Neural cell (in vitro differentiated cells): ENCODE data around the gene NFE2L2. TPM values are rescaled to one million over a fixed set of nuclear protein-coding genes. Genes with fewer than 3 reads are reported as not detected.

Experiments used
- H2AFZ ChIP-seq: fragments of 200-600, 300-800 bp; sonication (generic), shearing (Covaris generic); 2 replicates; pipeline ENCODE4 v1.6.0; 2014; ENCODE audit warnings: low read depth, mild to moderate bottlenecking, antibody characterized with exemption, low read length, moderate library complexity
- H3F3A ChIP-seq: fragments of 200-600 bp; shearing (Covaris generic); 2 replicates; pipeline ENCODE4 v1.6.1; 2016; ENCODE audit warnings: mild to moderate bottlenecking, moderate library complexity, mixed read lengths, antibody characterized with exemption, low read length; ENCODE audit not compliant: insufficient read depth, poor library complexity, severe bottlenecking
- H3K27ac ChIP-seq: fragments of 200-600, 300-800 bp; sonication (generic), shearing (Covaris generic); 2 replicates; pipeline ENCODE4 v1.5.1; 2014; ENCODE audit warnings: mild to moderate bottlenecking, low read length, moderate library complexity
- H3K27me3 ChIP-seq: fragments of 300-800, 200-600 bp; sonication (generic), shearing (Covaris generic); 2 replicates; pipeline ENCODE4 v1.6.0; 2014; ENCODE audit warnings: mild to moderate bottlenecking, low read depth, low read length, moderate library complexity; ENCODE audit not compliant: insufficient read depth
- H3K36me3 ChIP-seq: fragments of 300-800, 200-600 bp; sonication (generic), shearing (Covaris generic); 2 replicates; pipeline ENCODE4 v1.5.1; 2014; ENCODE audit warnings: mild to moderate bottlenecking, antibody characterized with exemption, low read length, moderate library complexity; ENCODE audit not compliant: insufficient read depth
- H3K4me2 ChIP-seq: fragments of 300-800, 200-600 bp; sonication (generic), shearing (Covaris generic); 2 replicates; pipeline ENCODE4 v1.6.0; 2014; ENCODE audit warnings: mild to moderate bottlenecking, low read length
- H3K4me3 ChIP-seq: fragments of 300-800, 200-600 bp; sonication (generic), shearing (Covaris generic); 2 replicates; pipeline ENCODE4 v1.5.1; 2014; ENCODE audit warnings: mild to moderate bottlenecking, low read length, moderate library complexity
- H3K79me2 ChIP-seq: fragments of 200-600 bp; shearing (Covaris generic); replicated peaks from 2 replicates; pipeline ENCODE4 v1.6.0; 2014; ENCODE audit warnings: mild to moderate bottlenecking, low read length, moderate library complexity; ENCODE audit not compliant: insufficient read depth
- H3K9ac ChIP-seq: fragments of 300-800, 200-600 bp; sonication (generic), shearing (Covaris generic); 2 replicates; pipeline ENCODE4 v1.6.1; 2016; ENCODE audit warnings: mild to moderate bottlenecking, low read length, mixed read lengths
- H3K9me2 ChIP-seq: fragments of 200-600 bp; shearing (Covaris generic); 2 replicates; pipeline ENCODE4 v1.6.1; 2016; ENCODE audit warnings: mild to moderate bottlenecking, low read length, mixed read lengths; ENCODE audit not compliant: insufficient read depth
- H3K9me3 ChIP-seq: fragments of 200-600, 300-800 bp; sonication (generic), shearing (Covaris generic); 2 replicates; pipeline ENCODE4 v1.6.1; 2016; ENCODE audit warnings: mild to moderate bottlenecking, mixed run types, low read length, moderate library complexity, mixed read lengths
- H4K20me1 ChIP-seq: fragments of 200-600 bp; shearing (Covaris generic); 2 replicates; pipeline ENCODE4 v1.6.1; 2016; ENCODE audit warnings: mild to moderate bottlenecking, mixed run types; ENCODE audit not compliant: insufficient read depth
- CTCF ChIP-seq: fragments of 450-650 bp; IDR thresholded peaks from 2 replicates; pipeline ENCODE4 v1.5.1; 2014; ENCODE audit warnings: antibody characterized with exemption, mild to moderate bottlenecking, moderate library complexity; ENCODE audit not compliant: poor library complexity, severe bottlenecking
- EP300 ChIP-seq: fragments of 450-650 bp; conservative IDR thresholded peaks from 2 replicates; pipeline ENCODE4 v1.6.1; 2014; ENCODE audit warnings: antibody characterized with exemption, mild to moderate bottlenecking, moderate library complexity; ENCODE audit not compliant: poor library complexity, severe bottlenecking
- EZH2 ChIP-seq: fragments of 200-600, 300-800 bp; shearing (Covaris generic), sonication (generic); IDR thresholded peaks from 2 replicates; pipeline ENCODE4 v1.6.1; 2014; ENCODE audit warnings: antibody characterized with exemption, low read length, borderline replicate concordance, mild to moderate bottlenecking; ENCODE audit not compliant: insufficient read depth, poor library complexity, severe bottlenecking
- MXI1 ChIP-seq: fragments of 450-650 bp; conservative IDR thresholded peaks from 2 replicates; pipeline ENCODE4 v1.6.1; 2014; ENCODE audit warnings: antibody characterized with exemption, mild to moderate bottlenecking; ENCODE audit not compliant: poor library complexity, severe bottlenecking
- POLR2AphosphoS5 ChIP-seq: IDR thresholded peaks from 2 replicates; pipeline ENCODE4 v1.6.1; 2012
- RAD21 ChIP-seq: fragments of 450-650 bp; conservative IDR thresholded peaks from 2 replicates; pipeline ENCODE4 v1.6.1; 2014; ENCODE audit warnings: antibody characterized with exemption, mild to moderate bottlenecking, moderate library complexity
- SMC3 ChIP-seq: fragments of 450-650 bp; conservative IDR thresholded peaks from 2 replicates; pipeline ENCODE4 v1.6.1; 2014; ENCODE audit warnings: antibody characterized with exemption, mild to moderate bottlenecking, moderate library complexity; ENCODE audit not compliant: poor library complexity
- TAF1 ChIP-seq: IDR thresholded peaks from 2 replicates; pipeline ENCODE4 v1.6.1; 2012; ENCODE audit warnings: low read depth
- polyA plus RNA-seq: library from polyadenylated mRNA; depleted of rRNA; stranded (reverse); fragments of >200 nt; gene quantifications from 2 replicates; pipeline ENCODE4 v1.2.3, GENCODE V29; 2014
- TF ChIP-seq, protein P1 (sequence below): IDR thresholded peaks from 2 replicates; pipeline ENCODE4 v1.6.1; 2012; ENCODE audit warnings: borderline replicate concordance

Gene NFE2L2
- polyA plus RNA-seq, 1 donor from 2014 or later, result 1.4 TPM

DNA sequence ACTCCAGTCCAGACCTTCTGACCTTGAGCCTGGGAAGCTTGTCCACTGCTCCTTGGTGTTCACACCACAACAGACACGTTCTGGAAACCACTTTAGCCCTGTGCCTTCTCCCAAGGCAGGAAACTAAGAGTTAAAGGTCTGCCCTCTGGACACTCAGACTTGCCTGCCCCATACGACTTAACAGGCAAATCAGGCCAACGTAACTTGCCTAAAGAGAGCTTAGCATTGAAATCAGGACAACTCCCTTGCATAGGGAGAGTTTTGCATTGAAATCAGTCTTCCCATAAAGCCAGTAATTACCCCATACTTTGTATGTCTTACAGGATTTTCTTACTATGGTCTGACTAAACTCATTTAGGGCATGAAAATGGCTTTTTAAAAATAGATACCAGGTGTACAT lies 18.5 kb downstream of the NFE2L2 start:
- no peak overlapping the region for H3K27ac ChIP-seq

GRCh38 chr2:177245010-177245422 lies 19.5 kb downstream of the NFE2L2 start:
- Histone ChIP-seq H3K9me2 (no peaks in the 10 kb centered on the region), H3K79me2 (peaks cover 2% of the 10 kb centered on the region), H3K4me2 (no peak overlapping the region), H3K27me3 (no peaks in the 10 kb centered on the region), H3K27ac (no peak overlapping the region), H3F3A (no peaks in the 10 kb centered on the region), H4K20me1 (no peaks in the 10 kb centered on the region), H3K4me3 (no peak overlapping the region), H3K36me3 (no peaks in the 10 kb centered on the region), H2AFZ (no peak overlapping the region), H3K9ac (no peak overlapping the region), H3K9me3 (no peaks in the 10 kb centered on the region)
- TF ChIP-seq EZH2 (no peak), MXI1 (no peak), TAF1 (no peak), CTCF (no peak), EP300 (no peak), SMC3 (no peak), POLR2AphosphoS5 (no peak), RAD21 (no peak)
- TF ChIP-seq, protein P1, sequence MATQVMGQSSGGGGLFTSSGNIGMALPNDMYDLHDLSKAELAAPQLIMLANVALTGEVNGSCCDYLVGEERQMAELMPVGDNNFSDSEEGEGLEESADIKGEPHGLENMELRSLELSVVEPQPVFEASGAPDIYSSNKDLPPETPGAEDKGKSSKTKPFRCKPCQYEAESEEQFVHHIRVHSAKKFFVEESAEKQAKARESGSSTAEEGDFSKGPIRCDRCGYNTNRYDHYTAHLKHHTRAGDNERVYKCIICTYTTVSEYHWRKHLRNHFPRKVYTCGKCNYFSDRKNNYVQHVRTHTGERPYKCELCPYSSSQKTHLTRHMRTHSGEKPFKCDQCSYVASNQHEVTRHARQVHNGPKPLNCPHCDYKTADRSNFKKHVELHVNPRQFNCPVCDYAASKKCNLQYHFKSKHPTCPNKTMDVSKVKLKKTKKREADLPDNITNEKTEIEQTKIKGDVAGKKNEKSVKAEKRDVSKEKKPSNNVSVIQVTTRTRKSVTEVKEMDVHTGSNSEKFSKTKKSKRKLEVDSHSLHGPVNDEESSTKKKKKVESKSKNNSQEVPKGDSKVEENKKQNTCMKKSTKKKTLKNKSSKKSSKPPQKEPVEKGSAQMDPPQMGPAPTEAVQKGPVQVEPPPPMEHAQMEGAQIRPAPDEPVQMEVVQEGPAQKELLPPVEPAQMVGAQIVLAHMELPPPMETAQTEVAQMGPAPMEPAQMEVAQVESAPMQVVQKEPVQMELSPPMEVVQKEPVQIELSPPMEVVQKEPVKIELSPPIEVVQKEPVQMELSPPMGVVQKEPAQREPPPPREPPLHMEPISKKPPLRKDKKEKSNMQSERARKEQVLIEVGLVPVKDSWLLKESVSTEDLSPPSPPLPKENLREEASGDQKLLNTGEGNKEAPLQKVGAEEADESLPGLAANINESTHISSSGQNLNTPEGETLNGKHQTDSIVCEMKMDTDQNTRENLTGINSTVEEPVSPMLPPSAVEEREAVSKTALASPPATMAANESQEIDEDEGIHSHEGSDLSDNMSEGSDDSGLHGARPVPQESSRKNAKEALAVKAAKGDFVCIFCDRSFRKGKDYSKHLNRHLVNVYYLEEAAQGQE, result no peak

More for the DNA sequence above, 18.5 kb downstream of the NFE2L2 start:
- no peak overlapping the region for H3K4me2 ChIP-seq
- no peaks in the 10 kb centered on the region for H3K9me2 ChIP-seq
- no peaks in the 10 kb centered on the region for H3K36me3 ChIP-seq
- H3K4me3 ChIP-seq, result no peak overlapping the region
- peaks cover 2% of the 10 kb centered on the region for H3K79me2 ChIP-seq
- H3F3A ChIP-seq, result no peaks in the 10 kb centered on the region
- no peak overlapping the region for H2AFZ ChIP-seq
- H3K27me3 ChIP-seq, result no peaks in the 10 kb centered on the region
- H3K9ac ChIP-seq, result no peak overlapping the region
- H4K20me1 ChIP-seq, result no peaks in the 10 kb centered on the region
- H3K9me3 ChIP-seq, result no peaks in the 10 kb centered on the region
- TF ChIP-seq RAD21, result no peak
- no peak for TF ChIP-seq SMC3
- no peak for TF ChIP-seq CTCF
- no peak for TF ChIP-seq MXI1
- TF ChIP-seq TAF1, result no peak
